HG02884 (cell line): Measurements from ENCODE around the gene RALGPS1.
"Not testable (repeated sequence)": the region's sequence is repeated elsewhere in the genome, so short reads cannot be mapped to it uniquely, and the experiment has no call there.

Experiments
- ATAC-seq: cut with Tn5 transposase; IDR thresholded peaks from one replicate; pipeline ENCODE4 v1.9.1; 2021; ENCODE audit warnings: mild to moderate bottlenecking, moderate library complexity; ENCODE audit not compliant: unreplicated experiment

Gene RALGPS1

GRCh38 chr9:127132375-127132774 lies 217.8 kb downstream of the RALGPS1 start:
- no peak for ATAC-seq

GRCh38 chr9:127132921-127133647 lies 218.5 kb downstream of the RALGPS1 start:
- no peak for ATAC-seq

- no peak for ATAC-seq
Measured at GRCh38 chr9:127133739-127134167, 219.2 kb downstream of the RALGPS1 start.

- no peak for ATAC-seq
Measured at GRCh38 chr9:127135056-127135745, 220.6 kb downstream of the RALGPS1 start.

GRCh38 chr9:127136081-127136879 lies 221.7 kb downstream of the RALGPS1 start:
- ATAC-seq, result no peak

- no peak for ATAC-seq
Measured at GRCh38 chr9:127136880-127137639, 222.5 kb downstream of the RALGPS1 start.

- no peak for ATAC-seq
Measured at GRCh38 chr9:127137640-127138360, 223.2 kb downstream of the RALGPS1 start.

- no peak for ATAC-seq
Measured at GRCh38 chr9:127138444-127138843, 223.9 kb downstream of the RALGPS1 start.

- no peak for ATAC-seq
Measured at GRCh38 chr9:127139071-127139731, 224.6 kb downstream of the RALGPS1 start.

GRCh38 chr9:127139775-127140174 lies 225.2 kb downstream of the RALGPS1 start:
- no peak for ATAC-seq

- no peak for ATAC-seq
Measured at GRCh38 chr9:127140181-127140580, 225.6 kb downstream of the RALGPS1 start.

GRCh38 chr9:127140842-127141675 lies 226.5 kb downstream of the RALGPS1 start:
- no peak for ATAC-seq

GRCh38 chr9:127142291-127142690 lies 227.7 kb downstream of the RALGPS1 start:
- no peak for ATAC-seq

GRCh38 chr9:127142931-127143464 lies 228.4 kb downstream of the RALGPS1 start:
- no peak for ATAC-seq

GRCh38 chr9:127143920-127144465 lies 229.4 kb downstream of the RALGPS1 start:
- no peak for ATAC-seq

- ATAC-seq, result no peak
Measured at GRCh38 chr9:127144670-127145445, 230.3 kb downstream of the RALGPS1 start.

- ATAC-seq, result not testable (repeated sequence)
Measured at GRCh38 chr9:127146841-127147240, 232.3 kb downstream of the RALGPS1 start.
